HCT116 (cell line): Measurements from ENCODE around the gene PDLIM4. TPM values are rescaled to one million over a fixed set of nuclear protein-coding genes. Genes with fewer than 3 reads are reported as not detected.

ENCODE experiments used
- ATAC-seq: fragments of 200-7000 bp; cut with Tn5 transposase; 2 replicates; pipeline ENCODE4 v1.9.1; 2020; ENCODE audit warnings: mild to moderate bottlenecking, moderate library complexity
- BruUV-seq: library from RNA; stranded (reverse); fragments of 400-500 nt; replicated peaks from 2 replicates; lab custom pipeline; 2021; lab: Mats Ljungman, UMichigan
- CTCF ChIA-PET: fragments of 300-600 bp; sonication (Branson Sonifier 250); formaldehyde crosslinking; loops from one replicate; lab custom pipeline; 2021; ENCODE audit warnings: antibody characterized with exemption; lab: Charles Lee
- POLR2A ChIA-PET: fragments of 300-600, 350-600 bp; sonication (Branson Sonifier 250); formaldehyde crosslinking; loops from one replicate; lab custom pipeline; 2021; ENCODE audit warnings: antibody characterized with exemption; lab: Charles Lee
- RAD21 ChIA-PET, 2 experiments: fragments of 300-600 bp; sonication (Branson Sonifier 250); formaldehyde crosslinking; loops; one replicate each; lab custom pipeline; 2023; ENCODE audit warnings: low total read pairs in 2 of 2; ENCODE audit not compliant: uncharacterized antibody in 2 of 2, unreplicated experiment in 2 of 2, low non-redundant PET in 1 of 2; lab: Charles Lee
- DNase-seq: peaks from one replicate; pipeline ENCODE4 v3.0.0-alpha.2; 2010; ENCODE audit warnings: low read depth, low spot score
- H2AFZ ChIP-seq: fragments of 200-600 bp; shearing (Covaris generic), sonication (generic); 2 replicates; pipeline ENCODE4 v1.6.1; 2017; ENCODE audit warnings: low read depth, mixed run types, mixed read lengths, antibody characterized with exemption, low read length; ENCODE audit not compliant: poor library complexity, severe bottlenecking
- H3K27ac ChIP-seq: 2 replicates; pipeline ENCODE4 v1.5.1; 2012; ENCODE audit warnings: low read depth, low read length
- H3K27me3 ChIP-seq: fragments of 200-600 bp; sonication (generic); 2 replicates; pipeline ENCODE4 v1.6.1; 2016; ENCODE audit warnings: mixed run types, low read length, mixed read lengths; ENCODE audit not compliant: insufficient read depth
- H3K36me3 ChIP-seq, 2 experiments: fragments of 200-500 bp in 1 of 2; fragments of 200-600 bp in 1 of 2; sonication (Bioruptor generic) in 1 of 2; sonication (generic) in 1 of 2; 2 replicates each; pipeline versions ENCODE4 v1.5.1 to v1.6.1; 2014 to 2016; ENCODE audit warnings: low read length in 2 of 2, inconsistent platforms in 1 of 2, mixed read lengths in 1 of 2, mixed run types in 1 of 2; ENCODE audit not compliant: insufficient read depth in 2 of 2, control insufficient read depth in 1 of 2
- H3K4me1 ChIP-seq, 2 experiments: fragments of 200-600 bp in 1 of 2; sonication (generic) in 1 of 2; 2 replicates each; pipeline versions ENCODE4 v1.5.1 to v1.6.1; 2012 to 2017; ENCODE audit warnings: low read length in 2 of 2, inconsistent platforms in 1 of 2, mild to moderate bottlenecking in 1 of 2, mixed read lengths in 1 of 2, mixed run types in 1 of 2, moderate library complexity in 1 of 2; ENCODE audit not compliant: insufficient read depth in 2 of 2, control insufficient read depth in 1 of 2
- H3K4me2 ChIP-seq: fragments of 200-600 bp; sonication (generic); 2 replicates; pipeline ENCODE4 v1.6.1; 2017; ENCODE audit warnings: mixed run types, low read length, mixed read lengths
- H3K4me3 ChIP-seq, 2 experiments: fragments of 200-600 bp in 1 of 2; sonication (generic) in 1 of 2; replicated peaks in 1 of 2; 2 replicates each; pipeline ENCODE4 v1.5.1; 2011 to 2016; ENCODE audit warnings: low read length in 2 of 2, control low read depth in 1 of 2, low read depth in 1 of 2, mild to moderate bottlenecking in 1 of 2, mixed read lengths in 1 of 2, mixed run types in 1 of 2
- H3K79me2 ChIP-seq: fragments of 200-600 bp; sonication (generic); 2 replicates; pipeline ENCODE4 v1.6.1; 2017; ENCODE audit warnings: mild to moderate bottlenecking, mixed run types, low read length, moderate library complexity, mixed read lengths; ENCODE audit not compliant: insufficient read depth
- H3K9ac ChIP-seq: fragments of 200-600 bp; sonication (generic); 2 replicates; pipeline ENCODE4 v1.6.1; 2016; ENCODE audit warnings: low read length, mixed read lengths
- H3K9me2 ChIP-seq: fragments of 200-600 bp; sonication (generic), shearing (Covaris generic); 2 replicates; pipeline ENCODE4 v1.6.1; 2017; ENCODE audit warnings: mixed run types, mild to moderate bottlenecking, moderate library complexity; ENCODE audit not compliant: insufficient read depth
- H3K9me3 ChIP-seq, 2 experiments: fragments of 200-500 bp in 1 of 2; fragments of 200-600 bp in 1 of 2; sonication (Bioruptor generic) in 1 of 2; sonication (generic) in 1 of 2; 2 replicates each; pipeline ENCODE4 v1.6.1; 2014 to 2017; ENCODE audit warnings: low read length in 2 of 2, mixed read lengths in 2 of 2, inconsistent platforms in 1 of 2, low read depth in 1 of 2, mild to moderate bottlenecking in 1 of 2, mixed run types in 1 of 2, moderate library complexity in 1 of 2; ENCODE audit not compliant: control insufficient read depth in 1 of 2, insufficient read depth in 1 of 2
- H4K20me1 ChIP-seq: fragments of 200-600 bp; sonication (generic), shearing (Covaris generic); 2 replicates; pipeline ENCODE4 v1.6.1; 2017; ENCODE audit warnings: mixed run types, mild to moderate bottlenecking, moderate library complexity; ENCODE audit not compliant: insufficient read depth
- CBX3 ChIP-seq: IDR thresholded peaks from 2 replicates; pipeline ENCODE4 v1.6.1; 2012; ENCODE audit warnings: low read depth
- CEBPB ChIP-seq: IDR thresholded peaks from 2 replicates; pipeline ENCODE4 v1.6.1; 2012; ENCODE audit warnings: low read depth
- EGR1 ChIP-seq: IDR thresholded peaks from 2 replicates; pipeline ENCODE4 v1.6.1; 2012; ENCODE audit warnings: low read depth
- ELF1 ChIP-seq: IDR thresholded peaks from 2 replicates; pipeline ENCODE4 v1.6.1; 2012; ENCODE audit warnings: low read depth, borderline replicate concordance
- JUND ChIP-seq: IDR thresholded peaks from 2 replicates; pipeline ENCODE4 v1.6.1; 2012
- POLR2A ChIP-seq: IDR thresholded peaks from 2 replicates; pipeline ENCODE4 v1.7.0; 2011; ENCODE audit warnings: borderline replicate concordance; ENCODE audit not compliant: insufficient read depth, insufficient read length; ENCODE audit errors: extremely low read depth
- RAD21 ChIP-seq: IDR thresholded peaks from 2 replicates; pipeline ENCODE4 v1.6.1; 2012; ENCODE audit warnings: low read depth, mild to moderate bottlenecking
- SIN3A ChIP-seq: IDR thresholded peaks from 2 replicates; pipeline ENCODE4 v1.6.1; 2012; ENCODE audit warnings: low read depth
- SP1 ChIP-seq: IDR thresholded peaks from 2 replicates; pipeline ENCODE4 v1.6.1; 2012; ENCODE audit warnings: low read depth
- SRF ChIP-seq: IDR thresholded peaks from 2 replicates; pipeline ENCODE4 v1.6.1; 2012; ENCODE audit warnings: low read depth
- TCF7L2 ChIP-seq: IDR thresholded peaks from 2 replicates; pipeline ENCODE4 v1.7.0; 2011; ENCODE audit warnings: borderline replicate concordance, inconsistent platforms; ENCODE audit not compliant: insufficient read depth, insufficient read length; ENCODE audit errors: extremely low read depth
- YY1 ChIP-seq: IDR thresholded peaks from 2 replicates; pipeline ENCODE4 v1.6.1; 2011; ENCODE audit warnings: low read length, low read depth, moderate library complexity, mild to moderate bottlenecking; ENCODE audit not compliant: insufficient replicate concordance; ENCODE audit errors: extremely low read depth
- ZBTB33 ChIP-seq: IDR thresholded peaks from 2 replicates; pipeline ENCODE4 v1.6.1; 2011; ENCODE audit warnings: mild to moderate bottlenecking, low read length, moderate library complexity; ENCODE audit not compliant: insufficient replicate concordance; ENCODE audit errors: extremely low read depth
- ZFX ChIP-seq: fragments of 450-650 bp; IDR thresholded peaks from 2 replicates; pipeline ENCODE4 v1.6.1; 2017
- ZNF274 ChIP-seq: fragments of 200-500 bp; sonication (Bioruptor generic); IDR thresholded peaks from 2 replicates; pipeline ENCODE4 v1.6.1; 2014; ENCODE audit warnings: mild to moderate bottlenecking, low read depth, low read length, inconsistent platforms
- intact Hi-C: fragments of 100-400 bp; cut with micrococcal nuclease; formaldehyde crosslinking; loops from 2 replicates; pipeline ENCODE4 v1.10.0; 2022
- total RNA-seq: library from RNA; stranded (reverse); gene quantifications from one replicate; pipeline ENCODE4 v1.2.1, GENCODE V29; 2021; ENCODE audit not compliant: unreplicated experiment
- TF ChIP-seq, protein P1 (sequence below): IDR thresholded peaks from 2 replicates; pipeline ENCODE4 v1.6.1; 2012
- TF ChIP-seq, protein P2 (sequence below), 3 experiments: fragments of 200-600 bp in 1 of 3; sonication (generic) in 1 of 3; IDR thresholded peaks in 2 of 3; conservative IDR thresholded peaks in 1 of 3; 2 replicates each; pipeline ENCODE4 v1.5.1; 2012 to 2017; ENCODE audit warnings: low read depth in 2 of 3, low read length in 2 of 3, antibody characterized with exemption in 1 of 3, borderline replicate concordance in 1 of 3, control low read depth in 1 of 3, mild to moderate bottlenecking in 1 of 3, mixed read lengths in 1 of 3, mixed run types in 1 of 3, moderate library complexity in 1 of 3; ENCODE audit not compliant: insufficient read depth in 1 of 3

The PDLIM4 gene
- total RNA-seq, 1 experiment from 2014 or later = not detected

GRCh38 chr5:132319975-132320374, 62.5 kb downstream of the PDLIM4 start:
- Histone ChIP-seq H3K9me2 (no peaks in the 10 kb centered on the region), H3K36me3 (no peaks in the 10 kb centered on the region), H3K9me3 (no peaks in the 10 kb centered on the region), H3K27ac (no peak overlapping the region), H2AFZ (no peak overlapping the region), H3K4me2 (no peak overlapping the region), H3K4me3 (no peak overlapping the region), H3K79me2 (no peaks in the 10 kb centered on the region), H4K20me1 (no peaks in the 10 kb centered on the region), H3K4me1 (peaks cover 0 to 10% of the 10 kb centered on the region in 2 experiments; a peak in 2 of 4 replicates), H3K27me3 (no peaks in the 10 kb centered on the region), H3K9ac (no peak overlapping the region)
- ATAC-seq (no peak), DNase-seq (no peak)
- intact Hi-C loops = no loop called here
- CTCF ChIA-PET = no interaction called here
- RAD21 ChIA-PET = no interaction called here
- POLR2A ChIA-PET = no interaction called here
- TF ChIP-seq YY1 (no peak), EGR1 (no peak), ZBTB33 (no peak), ZFX (no peak), CEBPB (no peak), CBX3 (no peak), TCF7L2 (no peak), SP1 (no peak), SRF (no peak), JUND (no peak), RAD21 (no peak), ZNF274 (no peak), SIN3A (no peak), POLR2A (no peak), ELF1 (no peak)
- TF ChIP-seq, protein P1, sequence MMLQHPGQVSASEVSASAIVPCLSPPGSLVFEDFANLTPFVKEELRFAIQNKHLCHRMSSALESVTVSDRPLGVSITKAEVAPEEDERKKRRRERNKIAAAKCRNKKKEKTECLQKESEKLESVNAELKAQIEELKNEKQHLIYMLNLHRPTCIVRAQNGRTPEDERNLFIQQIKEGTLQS = no peak
- TF ChIP-seq, protein P2, sequence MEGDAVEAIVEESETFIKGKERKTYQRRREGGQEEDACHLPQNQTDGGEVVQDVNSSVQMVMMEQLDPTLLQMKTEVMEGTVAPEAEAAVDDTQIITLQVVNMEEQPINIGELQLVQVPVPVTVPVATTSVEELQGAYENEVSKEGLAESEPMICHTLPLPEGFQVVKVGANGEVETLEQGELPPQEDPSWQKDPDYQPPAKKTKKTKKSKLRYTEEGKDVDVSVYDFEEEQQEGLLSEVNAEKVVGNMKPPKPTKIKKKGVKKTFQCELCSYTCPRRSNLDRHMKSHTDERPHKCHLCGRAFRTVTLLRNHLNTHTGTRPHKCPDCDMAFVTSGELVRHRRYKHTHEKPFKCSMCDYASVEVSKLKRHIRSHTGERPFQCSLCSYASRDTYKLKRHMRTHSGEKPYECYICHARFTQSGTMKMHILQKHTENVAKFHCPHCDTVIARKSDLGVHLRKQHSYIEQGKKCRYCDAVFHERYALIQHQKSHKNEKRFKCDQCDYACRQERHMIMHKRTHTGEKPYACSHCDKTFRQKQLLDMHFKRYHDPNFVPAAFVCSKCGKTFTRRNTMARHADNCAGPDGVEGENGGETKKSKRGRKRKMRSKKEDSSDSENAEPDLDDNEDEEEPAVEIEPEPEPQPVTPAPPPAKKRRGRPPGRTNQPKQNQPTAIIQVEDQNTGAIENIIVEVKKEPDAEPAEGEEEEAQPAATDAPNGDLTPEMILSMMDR (IDR thresholded peaks at IDR 0.05 in 2 of 3, conservative IDR thresholded peaks at IDR 0.05 in 1 of 3; ENCODE audit: borderline replicate concordance in 1 of 3, insufficient read depth in 1 of 3, low read depth in 2 of 3, low read length in 2 of 3) = no peak
- no TSS peak for BruUV-seq
